Natural killer cell (primary cell): ENCODE data around the gene FUT8. TPM values are rescaled to one million over a fixed set of nuclear protein-coding genes. Genes with fewer than 3 reads are reported as not detected.
"Not testable (repeated sequence)": the region's sequence is repeated elsewhere in the genome, so short reads cannot be mapped to it uniquely, and the experiment has no call there.

Source experiments
- ATAC-seq, 3 donors: fragments of 150-1000 bp in 2 of 3; fragments of 200-7000 bp in 1 of 3; cut with Tn5 transposase; 1 replicate in 1 of 3; 2 replicates in 2 of 3; pipeline ENCODE4 v1.10.0; 2021; ENCODE audit warnings: mild to moderate bottlenecking in 2 of 3, moderate library complexity in 2 of 3
- DNase-seq, 2 donors: peaks; one replicate each; pipeline versions ENCODE4 v3.0.0 to v3.0.0-alpha.2; 2013 to 2021; ENCODE audit warnings: mixed read lengths in 1 of 2
- H3K27ac ChIP-seq: one replicate; pipeline ENCODE4 v1.5.1; 2013; ENCODE audit warnings: mild to moderate bottlenecking, low read length
- H3K27me3 ChIP-seq: one replicate; pipeline ENCODE4 v1.6.1; 2013; ENCODE audit warnings: low read length; ENCODE audit not compliant: control insufficient read depth, insufficient read depth
- H3K36me3 ChIP-seq: one replicate; pipeline ENCODE4 v1.6.1; 2013; ENCODE audit warnings: low read length; ENCODE audit not compliant: control insufficient read depth, insufficient read depth
- H3K4me1 ChIP-seq: one replicate; pipeline ENCODE4 v1.6.1; 2013; ENCODE audit warnings: low read length; ENCODE audit not compliant: control insufficient read depth, insufficient read depth
- H3K4me3 ChIP-seq: one replicate; pipeline ENCODE4 v1.5.1; 2013; ENCODE audit warnings: low read length
- H3K9me3 ChIP-seq: one replicate; pipeline ENCODE4 v1.6.1; 2013; ENCODE audit warnings: low read length; ENCODE audit not compliant: control insufficient read depth, insufficient read depth
- H3K27ac Mint-ChIP-seq, 2 donors: one replicate each; pipeline ENCODE4 v1.8.0; 2022; ENCODE audit warnings: mild to moderate bottlenecking in 2 of 2, mixed read lengths in 2 of 2, moderate library complexity in 1 of 2
- H3K27me3 Mint-ChIP-seq, 2 donors: one replicate each; pipeline ENCODE4 v1.8.0; 2022; ENCODE audit warnings: low read depth in 2 of 2, mixed read lengths in 2 of 2
- H3K36me3 Mint-ChIP-seq: one replicate; pipeline ENCODE4 v1.8.0; 2022; ENCODE audit warnings: mixed read lengths
- H3K4me1 Mint-ChIP-seq, 2 donors: one replicate each; pipeline ENCODE4 v1.8.0; 2022; ENCODE audit warnings: mixed read lengths in 2 of 2
- H3K4me3 Mint-ChIP-seq: one replicate; pipeline ENCODE4 v1.8.0; 2022; ENCODE audit warnings: mild to moderate bottlenecking, moderate library complexity, mixed read lengths
- H3K9me3 Mint-ChIP-seq, 2 donors: one replicate each; pipeline ENCODE4 v1.8.0; 2022; ENCODE audit warnings: mixed read lengths in 2 of 2
- CTCF ChIP-seq: fragments of 200-600 bp; IDR thresholded peaks from one replicate; pipeline ENCODE4 v1.8.0; 2022; ENCODE audit warnings: antibody characterized with exemption
- WGBS: methylation state at CpG from one replicate; pipeline ENCODE4 v1.1.7; 2013; ENCODE audit warnings: missing lambda C conversion rate; ENCODE audit not compliant: insufficient coverage; 5-methylcytosine and 5-hydroxymethylcytosine counted together
- intact Hi-C: fragments of 100-400 bp; cut with micrococcal nuclease; formaldehyde crosslinking; loops from one replicate; pipeline ENCODE4 v1.14.2; 2022
- total RNA-seq, 4 donors: library from RNA; stranded (reverse); fragments of 120-200 nt in 1 of 4; gene quantifications; one replicate each; pipeline versions ENCODE4 v1.2.3 to v1.2.4, GENCODE V29; 2013 to 2022

FUT8 gene
- total RNA-seq, 3 donors from 2014 or later (not counting 1 experiment from before 2014, with no cell fraction given) = 20.7 to 29.2 (median 21.2) TPM

- Histone ChIP-seq H3K4me3 (no peak overlapping the region), H3K27me3 (no peaks in the 10 kb centered on the region), H3K4me1 (no peaks in the 10 kb centered on the region), H3K36me3 (no peaks in the 10 kb centered on the region), H3K9me3 (no peaks in the 10 kb centered on the region), H3K27ac (no peak overlapping the region)
- intact Hi-C loops = no loop called here
- no peaks in the 10 kb centered on the region for H3K27me3 Mint-ChIP-seq
- no peaks in the 10 kb centered on the region for H3K36me3 Mint-ChIP-seq
- peaks cover 0 to 2% of the 10 kb centered on the region in 2 donors for H3K9me3 Mint-ChIP-seq
- DNase-seq (no peak), ATAC-seq (no peak)
- WGBS = 95% methylated on average over 2 of the region's 2 CpGs
- TF ChIP-seq CTCF = no peak
- no peak overlapping the region for H3K27ac Mint-ChIP-seq
- no peaks in the 10 kb centered on the region for H3K4me1 Mint-ChIP-seq
- H3K4me3 Mint-ChIP-seq = no peak overlapping the region
Measured at GRCh38 chr14:65685572-65685971, 273.0 kb downstream of the FUT8 start.

- Mint-ChIP-seq H3K4me3 (no peak overlapping the region), H3K36me3 (no peaks in the 10 kb centered on the region), H3K9me3 (peaks cover 0 to 2% of the 10 kb centered on the region in 2 donors), H3K4me1 (no peaks in the 10 kb centered on the region), H3K27ac (no peak overlapping the region), H3K27me3 (no peaks in the 10 kb centered on the region)
- H3K4me3 ChIP-seq = no peak overlapping the region
- H3K9me3 ChIP-seq = no peaks in the 10 kb centered on the region
- H3K36me3 ChIP-seq = no peaks in the 10 kb centered on the region
- no peak for TF ChIP-seq CTCF
- intact Hi-C loops = no loop called here
- H3K27ac ChIP-seq = no peak overlapping the region
- no peak for ATAC-seq
- H3K27me3 ChIP-seq = no peaks in the 10 kb centered on the region
- no peaks in the 10 kb centered on the region for H3K4me1 ChIP-seq
- no peak for DNase-seq
Measured at GRCh38 chr14:65686761-65687160, 274.2 kb downstream of the FUT8 start.

- no peak for TF ChIP-seq CTCF
- Mint-ChIP-seq H3K36me3 (no peaks in the 10 kb centered on the region), H3K9me3 (peaks cover 0 to 2% of the 10 kb centered on the region in 2 donors)
Measured at GRCh38 chr14:65689070-65689469, 276.5 kb downstream of the FUT8 start.

GRCh38 chr14:65692566-65692965 lies 280.0 kb downstream of the FUT8 start:
- H3K4me1 ChIP-seq, H3K4me3 ChIP-seq, H3K27ac Mint-ChIP-seq, H3K36me3 Mint-ChIP-seq, intact Hi-C loops, H3K4me3 Mint-ChIP-seq, H3K9me3 Mint-ChIP-seq, H3K9me3 ChIP-seq, H3K27ac ChIP-seq, H3K36me3 ChIP-seq, H3K27me3 Mint-ChIP-seq, H3K4me1 Mint-ChIP-seq, H3K27me3 ChIP-seq, ATAC-seq, DNase-seq: not testable (repeated sequence)
- 100% methylated on average over 2 of the region's 31 CpGs for WGBS

More at GRCh38 chr14:65689070-65689469, 276.5 kb downstream of the FUT8 start:
- no peaks in the 10 kb centered on the region for H3K9me3 ChIP-seq
- H3K36me3 ChIP-seq = no peaks in the 10 kb centered on the region
- H3K4me3 Mint-ChIP-seq = no peak overlapping the region
- intact Hi-C loops = no loop called here
- no peak overlapping the region for H3K4me3 ChIP-seq
- H3K27me3 ChIP-seq = no peaks in the 10 kb centered on the region
- H3K27ac Mint-ChIP-seq = no peak overlapping the region
- H3K27ac ChIP-seq = no peak overlapping the region
- H3K27me3 Mint-ChIP-seq = no peaks in the 10 kb centered on the region
- H3K4me1 ChIP-seq = no peaks in the 10 kb centered on the region
- no peaks in the 10 kb centered on the region for H3K4me1 Mint-ChIP-seq
- ATAC-seq (no peak), DNase-seq (no peak)
